NCI-H146 (cell line): ENCODE measurements around the gene SCAND1.
"Not testable (repeated sequence)": the region's sequence is repeated elsewhere in the genome, so short reads cannot be mapped to it uniquely, and the experiment has no call there.

Experiments used
- DNase-seq: peaks from one replicate; lab custom pipeline; 2025; lab: John Stamatoyannopoulos, UW

Gene SCAND1

DNA sequence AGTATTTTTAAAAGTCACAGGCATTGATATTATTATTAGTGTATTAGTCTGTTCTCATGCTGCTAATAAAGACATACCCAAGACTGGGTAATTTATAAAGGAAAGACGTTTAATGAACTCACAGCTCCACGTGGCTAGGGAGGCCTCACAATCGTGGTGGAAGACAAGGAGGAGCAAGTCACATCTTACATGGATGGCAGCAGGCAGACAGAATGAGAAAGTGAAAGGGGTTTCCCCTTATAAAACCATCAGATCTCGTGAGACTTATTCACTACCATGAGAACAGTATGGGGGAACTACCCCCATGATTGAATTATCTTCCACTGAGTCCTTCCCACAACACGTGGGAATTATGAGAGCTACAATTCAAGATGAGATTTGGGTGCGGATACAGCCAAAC lies 5.0 kb upstream of the SCAND1 start:
- DNase-seq = not testable (repeated sequence)

DNA sequence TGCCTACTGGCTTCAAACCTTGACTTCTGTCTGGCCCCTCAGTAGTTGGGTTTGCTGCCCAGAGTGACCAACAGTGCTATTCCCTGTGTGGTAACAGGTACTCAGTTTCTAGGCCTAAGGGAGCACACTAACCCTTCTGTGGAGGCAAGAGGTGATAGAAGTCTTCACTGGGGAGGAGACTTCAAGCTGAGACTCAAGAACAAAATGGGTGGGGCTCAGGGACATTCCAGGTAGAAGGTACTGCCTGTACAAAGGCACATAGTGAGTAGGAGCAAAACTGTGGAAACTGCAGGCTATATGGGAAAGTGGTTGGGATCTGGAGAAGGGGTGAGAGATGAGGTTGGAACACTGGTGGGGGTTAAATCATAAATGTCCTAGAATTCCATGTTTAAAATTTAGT lies 2.3 kb upstream of the SCAND1 start:
- DNase-seq = no peak

DNA sequence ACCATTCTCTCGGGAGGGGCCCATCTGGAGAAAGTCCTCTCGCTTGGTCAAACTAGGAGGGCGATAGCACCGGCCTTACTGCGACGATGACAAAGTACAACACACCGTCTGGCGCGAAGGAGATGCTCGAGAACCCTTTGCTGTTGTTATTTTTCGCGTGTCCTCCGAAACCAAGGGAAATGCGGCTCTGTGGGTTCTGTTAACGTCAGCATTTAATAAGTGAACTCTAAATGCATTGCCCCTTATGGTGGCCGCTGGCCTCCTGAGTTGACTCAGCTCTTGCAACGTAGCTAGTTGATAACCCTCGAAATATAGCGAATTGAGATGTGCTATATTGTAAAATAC lies 577 bp upstream of the SCAND1 start:
- no peak for DNase-seq

DNA sequence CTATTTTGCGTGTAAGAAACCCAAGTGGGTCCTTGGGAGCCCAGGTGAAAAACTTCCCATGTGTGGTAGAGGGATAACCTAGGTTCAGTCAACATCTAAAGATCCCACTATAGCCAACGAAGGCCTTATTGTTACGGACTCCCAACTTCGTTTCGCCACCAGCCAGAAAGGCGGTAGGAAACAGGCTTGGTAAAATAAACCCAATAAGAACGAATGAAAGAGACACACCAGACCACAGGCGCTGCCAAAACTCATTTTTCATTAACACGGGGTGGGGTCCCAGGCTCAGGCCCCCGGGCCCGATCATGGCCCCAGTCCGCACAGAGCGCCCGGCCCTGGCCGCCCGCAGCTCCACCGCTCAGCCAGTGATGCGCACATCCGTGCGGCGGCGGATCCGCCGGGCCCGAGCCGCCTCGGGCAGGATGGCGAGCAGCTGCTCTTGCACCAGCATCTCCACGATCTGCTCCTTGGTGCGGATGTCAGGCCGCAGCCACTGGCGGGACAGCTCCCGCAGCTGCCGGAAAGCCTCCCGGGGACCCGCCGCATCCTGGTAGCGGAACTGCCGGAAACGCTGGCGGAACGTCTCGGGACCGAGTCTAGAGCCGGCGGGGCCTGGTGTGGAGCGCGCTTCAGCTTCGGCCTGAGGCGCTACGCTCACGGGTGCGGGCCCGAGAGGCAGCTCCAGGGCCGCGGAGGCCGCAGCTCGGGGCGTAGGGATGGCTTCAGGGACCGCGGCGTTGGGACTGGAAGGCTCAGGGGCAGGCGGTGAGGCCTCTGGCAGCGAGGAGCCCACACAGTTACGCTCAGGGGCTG lies 709 bp downstream of the SCAND1 start:
- DNase-seq = peak; percentile 76

DNA sequence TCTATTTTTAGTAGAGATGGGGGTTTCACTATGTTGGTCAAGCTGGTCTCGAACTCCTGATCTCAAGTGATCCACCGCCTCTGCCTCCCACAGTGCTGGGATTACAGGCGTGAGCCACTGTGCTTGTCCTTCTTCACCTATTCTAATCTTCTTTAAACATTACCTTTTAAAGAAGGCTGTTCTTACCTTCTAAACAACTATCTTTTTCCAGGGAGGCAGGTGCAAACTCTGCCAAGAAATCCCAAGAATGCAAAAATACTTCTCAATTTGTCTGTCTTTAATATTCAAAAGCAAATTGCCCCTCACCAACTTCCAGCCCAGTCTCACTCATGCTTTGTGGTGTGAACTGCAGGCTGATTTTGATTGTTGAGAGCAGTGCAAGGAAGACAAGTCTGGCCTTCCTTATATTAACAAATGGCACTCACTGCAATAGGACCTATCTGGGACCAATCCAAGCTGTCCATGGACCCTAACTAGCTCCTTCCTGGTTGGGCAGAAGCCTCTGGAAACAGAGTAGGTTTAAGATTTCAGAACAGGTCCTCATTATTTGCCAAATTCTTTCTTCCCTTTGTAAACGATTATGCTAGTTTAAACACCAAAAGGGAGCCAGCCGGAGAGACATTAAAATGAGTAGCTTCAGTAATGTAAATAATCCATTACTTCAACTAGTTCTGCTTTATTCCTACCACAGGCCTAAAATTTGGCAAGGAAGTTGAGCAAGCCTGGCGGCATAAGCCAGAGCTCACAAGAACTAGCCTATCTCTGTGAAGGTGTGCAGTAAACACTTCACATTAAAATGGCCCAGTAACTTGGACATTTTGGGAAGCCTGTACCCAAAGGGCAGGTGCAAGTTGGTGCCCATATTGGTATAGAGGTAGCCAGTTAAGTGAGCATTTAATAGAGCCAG lies 1.6 kb downstream of the SCAND1 start:
- DNase-seq = peak; percentile 9

DNA sequence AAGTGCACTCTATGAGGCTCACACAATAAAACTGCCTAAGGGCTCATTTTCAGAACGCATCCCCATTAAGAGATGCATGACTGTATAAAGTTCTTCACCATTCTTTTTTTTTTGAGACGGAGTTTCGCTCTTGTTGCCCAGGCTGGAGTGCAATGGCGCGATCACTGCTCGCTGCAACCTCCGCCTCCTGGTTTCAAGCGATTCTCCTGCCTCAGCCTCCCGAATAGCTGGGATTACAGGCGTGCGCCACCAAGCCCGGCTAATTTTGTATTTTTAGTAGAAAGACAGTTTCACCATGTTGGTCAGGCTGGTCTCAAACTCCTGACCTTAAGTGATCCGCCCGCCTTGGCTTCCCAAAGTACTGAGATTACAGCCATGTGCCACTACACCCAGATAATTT lies 2.2 kb downstream of the SCAND1 start:
- peak; percentile 11 for DNase-seq

DNA sequence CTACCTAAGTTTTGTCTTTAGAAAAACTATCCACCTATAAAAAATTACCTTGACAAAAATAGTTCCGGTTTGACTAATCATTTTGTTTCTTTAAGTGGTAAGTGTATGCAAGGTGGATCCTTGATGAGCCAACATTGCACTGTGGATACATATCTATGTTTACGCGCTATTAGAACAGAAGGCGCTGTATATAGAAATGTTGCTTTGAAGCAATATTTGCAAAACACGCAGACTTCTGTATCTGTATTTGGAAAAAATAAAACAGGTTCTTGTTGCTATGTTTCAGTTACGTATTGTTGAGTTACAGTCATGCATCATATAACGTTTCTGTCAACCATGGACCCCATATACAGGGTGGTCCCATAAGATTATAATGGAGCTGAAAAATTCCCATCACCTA lies 4.2 kb downstream of the SCAND1 start:
- DNase-seq = no peak

DNA sequence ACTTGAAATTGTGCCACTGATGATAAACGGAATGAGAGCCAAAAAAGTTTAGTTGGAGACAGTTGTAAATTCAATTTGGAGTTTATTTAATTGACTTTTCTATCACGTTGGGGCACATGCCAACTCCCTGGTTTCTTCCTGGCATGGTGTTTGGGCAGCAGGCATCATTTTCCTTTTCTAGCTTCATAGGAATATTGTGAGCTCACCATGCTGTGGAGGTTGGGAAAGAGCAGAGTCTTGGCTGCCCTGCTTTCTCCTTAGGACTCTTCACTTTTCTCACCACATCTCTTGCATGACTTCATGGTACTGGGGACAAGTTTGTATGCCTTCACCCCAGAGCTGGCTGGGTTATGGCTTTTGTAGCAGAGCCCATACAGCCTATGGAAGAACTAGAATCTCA lies 6.4 kb downstream of the SCAND1 start:
- no peak for DNase-seq

DNA sequence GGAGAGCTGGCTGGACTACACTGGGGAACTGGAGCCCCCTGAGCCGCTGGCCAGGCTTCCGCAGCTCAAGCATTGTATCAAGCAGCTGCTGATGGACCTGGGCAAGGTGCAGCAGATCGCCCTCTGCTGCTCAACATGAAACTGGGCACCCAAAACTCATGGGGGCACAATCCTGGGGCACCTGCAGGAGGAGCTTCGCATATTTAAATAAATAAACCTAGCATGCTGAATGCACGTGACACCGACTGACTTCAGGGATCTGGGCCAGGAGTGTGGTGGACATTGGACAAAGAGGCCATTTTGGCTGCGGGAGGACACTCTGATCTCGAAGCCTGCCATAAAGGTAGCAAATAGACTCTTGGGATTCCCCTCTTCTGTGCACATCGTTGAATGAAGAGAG lies 6.8 kb downstream of the SCAND1 start:
- DNase-seq = peak; percentile 44

DNA sequence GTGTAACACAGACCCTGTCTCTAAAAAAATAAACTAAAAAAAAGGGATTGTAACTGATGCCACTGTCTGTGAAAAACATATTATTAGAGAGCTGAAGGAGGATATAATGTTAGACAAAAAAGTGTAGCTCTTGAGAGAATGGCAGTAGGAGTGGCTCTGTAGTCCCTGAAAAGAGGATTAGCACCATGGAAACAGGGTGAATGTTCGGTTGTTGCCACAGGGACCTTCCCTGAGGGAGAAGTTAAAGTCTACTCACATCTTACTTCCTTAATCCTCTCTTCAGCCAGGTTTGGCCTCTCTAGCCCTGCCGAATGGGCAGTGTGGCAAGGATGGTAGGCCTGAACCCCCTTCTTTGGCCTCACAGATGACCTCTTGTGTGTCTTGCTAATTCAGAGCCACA lies 12.1 kb downstream of the SCAND1 start:
- no peak for DNase-seq

DNA sequence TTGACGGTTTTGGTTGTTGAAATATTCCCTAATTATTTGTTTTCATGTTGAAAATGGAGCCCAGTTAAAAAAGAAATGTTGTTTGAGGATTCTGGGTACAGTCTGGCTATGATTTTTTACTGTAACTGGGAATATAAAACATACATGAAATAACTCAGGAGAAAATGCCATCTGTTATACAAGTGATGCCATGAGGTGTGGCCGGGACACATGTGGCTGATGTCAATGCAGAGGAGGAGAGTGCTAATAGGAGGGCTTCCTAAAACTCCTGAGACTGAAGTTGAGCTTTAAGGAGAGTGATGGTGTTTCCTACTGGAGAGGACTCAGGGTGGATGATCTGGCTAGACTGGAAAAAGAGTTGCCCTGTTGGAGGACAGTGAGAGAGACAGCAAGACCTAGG lies 12.7 kb downstream of the SCAND1 start:
- DNase-seq = no peak

DNA sequence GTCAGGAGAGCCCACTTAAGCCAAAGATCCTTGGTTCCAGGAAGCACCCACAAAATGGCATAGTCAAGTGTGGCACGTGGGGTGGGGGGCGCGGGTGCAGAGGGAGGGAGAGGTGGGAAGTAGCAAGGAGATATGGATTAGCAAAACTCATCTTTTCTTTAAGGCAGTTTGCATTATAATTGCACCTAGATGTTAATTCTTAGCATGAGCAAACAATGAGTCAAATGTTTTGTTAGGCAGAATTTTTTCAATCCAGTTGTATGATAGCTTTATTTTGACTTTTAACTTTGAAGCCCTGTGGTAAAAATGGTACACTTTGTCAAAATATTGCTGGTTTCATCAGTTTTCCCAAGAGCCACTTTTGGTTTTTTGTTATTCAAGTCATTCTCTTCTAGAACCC lies 15.0 kb downstream of the SCAND1 start:
- DNase-seq = no peak

DNA sequence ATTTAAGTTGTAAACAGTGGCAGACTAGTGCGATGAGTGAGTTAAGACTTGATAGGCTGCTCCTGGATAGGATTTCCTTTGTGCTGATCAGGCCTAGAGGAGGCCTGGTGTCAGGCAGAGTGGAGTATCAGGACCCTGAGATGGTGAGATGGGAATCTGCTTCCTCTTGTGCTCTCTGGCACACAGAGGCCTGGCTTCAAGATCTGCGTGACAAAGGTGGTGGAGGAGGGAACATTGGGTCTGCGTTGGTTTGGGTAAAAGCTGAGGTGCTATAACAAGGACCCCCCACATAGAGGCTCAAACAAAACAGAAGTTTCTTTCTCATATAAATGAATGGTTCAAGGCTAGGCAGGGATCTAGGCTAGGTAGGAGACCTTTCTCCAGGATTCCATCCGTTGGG lies 20.3 kb downstream of the SCAND1 start:
- no peak for DNase-seq

DNA sequence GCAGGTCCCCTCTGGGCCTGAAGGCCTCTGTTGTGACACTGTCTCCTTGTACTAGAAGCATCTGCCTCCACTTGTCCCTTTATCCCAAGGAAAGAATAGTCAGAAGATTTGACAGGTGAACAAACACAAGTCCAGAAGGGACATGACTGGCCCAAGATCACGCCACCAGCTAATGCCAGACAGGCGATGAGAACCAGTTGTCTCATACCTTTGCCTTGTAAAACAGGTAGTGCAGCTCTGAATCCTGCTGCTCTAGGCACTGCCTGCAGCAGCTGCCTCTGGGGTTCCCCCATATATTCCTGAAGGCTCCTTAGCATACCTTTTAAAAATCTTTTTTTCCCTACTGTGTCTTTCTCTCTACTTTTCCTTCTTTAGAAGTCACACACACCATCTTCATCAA lies 25.0 kb downstream of the SCAND1 start:
- no peak for DNase-seq

DNA sequence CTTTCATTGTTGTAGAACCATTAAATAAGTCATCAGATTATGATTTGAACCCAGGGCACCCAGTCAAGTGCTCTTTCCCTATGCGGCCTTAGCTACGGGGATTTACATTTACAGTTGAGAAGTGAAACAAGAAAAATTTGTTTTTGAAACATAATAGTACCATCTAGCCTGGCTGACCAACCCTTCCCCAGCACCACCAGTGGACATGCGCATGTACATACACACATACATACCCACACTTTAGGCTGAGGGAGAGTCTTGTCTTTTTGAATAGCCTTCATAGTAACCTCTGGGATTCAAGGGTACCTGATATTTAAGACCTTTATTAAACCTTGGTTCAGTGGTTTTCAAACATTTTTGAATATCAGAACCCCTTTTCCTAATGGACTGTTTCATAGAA lies 33.8 kb downstream of the SCAND1 start:
- no peak for DNase-seq

DNA sequence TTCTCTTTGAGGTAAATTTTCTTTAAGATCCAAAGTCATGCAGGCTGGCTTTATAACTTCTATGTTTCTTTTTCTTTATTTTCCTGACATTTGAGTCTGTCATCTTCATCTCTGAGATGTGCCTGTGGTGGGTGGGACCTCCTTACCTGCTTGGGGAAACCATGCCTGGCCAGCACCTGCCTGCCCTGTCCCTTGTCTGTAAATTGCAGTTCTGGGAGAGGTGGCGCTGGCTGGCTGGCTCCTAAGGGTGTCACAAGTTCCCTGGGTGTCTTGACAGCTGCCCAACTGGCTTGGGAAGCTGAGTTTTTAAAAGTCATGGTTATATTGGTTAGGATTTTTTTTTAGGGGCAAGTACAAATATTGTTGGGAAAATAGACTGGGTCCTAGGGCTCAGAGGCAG lies 36.3 kb downstream of the SCAND1 start:
- no peak for DNase-seq

DNA sequence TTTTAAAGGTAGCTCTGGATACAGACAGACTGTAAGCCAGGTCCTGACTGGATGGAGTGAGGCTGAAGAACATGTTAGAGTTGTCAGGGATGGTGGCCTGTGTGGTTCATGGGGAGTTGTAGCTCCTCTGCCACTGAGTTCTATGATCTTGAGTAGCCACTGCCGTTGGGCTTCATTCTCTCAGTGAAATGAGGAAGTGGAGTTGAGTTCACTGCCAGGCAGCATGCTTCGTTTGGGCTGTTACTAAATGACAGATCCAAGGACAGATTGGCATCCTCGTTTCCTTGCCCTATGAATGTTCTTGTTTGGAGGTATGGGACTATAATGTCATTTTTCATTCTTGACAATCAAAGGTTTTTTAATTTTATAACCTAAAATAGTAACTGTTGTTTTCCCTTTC lies 37.2 kb downstream of the SCAND1 start:
- no peak for DNase-seq

DNA sequence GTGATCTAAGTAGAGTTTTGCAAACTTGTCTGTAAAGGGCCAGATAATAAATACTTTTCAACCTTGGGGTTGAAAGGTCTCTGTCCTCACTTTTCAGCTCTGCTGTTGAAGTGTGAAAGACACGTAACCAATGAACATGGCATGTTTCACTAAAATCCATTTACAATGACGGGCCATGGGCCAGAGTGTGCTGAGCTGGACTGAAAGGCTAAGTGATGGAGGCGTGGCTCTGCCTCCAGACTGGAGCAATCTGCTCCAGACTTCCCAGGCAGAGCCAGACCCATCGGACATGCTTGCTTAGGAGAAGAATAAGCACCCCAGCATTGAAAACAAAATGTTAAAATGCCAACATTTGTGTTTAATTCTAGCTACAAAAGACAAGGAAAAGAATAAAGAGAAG lies 41.4 kb downstream of the SCAND1 start:
- no peak for DNase-seq

DNA sequence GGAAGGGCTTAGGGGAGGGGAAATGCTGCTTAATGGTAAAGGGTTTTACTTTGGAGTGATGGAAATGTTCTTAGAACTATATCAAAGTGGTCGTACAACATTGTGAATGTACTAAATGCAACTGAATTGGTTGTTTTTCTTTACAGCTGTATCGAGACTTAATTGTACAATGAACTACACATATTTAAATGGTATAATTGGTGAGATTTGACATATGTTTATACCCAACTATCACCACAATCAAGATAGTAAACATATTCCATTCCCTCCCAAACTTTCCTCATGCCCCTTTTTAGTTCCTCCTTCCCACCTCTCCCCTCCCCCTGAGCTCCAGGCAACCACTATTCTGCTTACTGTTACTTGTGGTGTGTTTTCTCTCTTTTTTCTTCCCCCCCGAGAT lies 44.0 kb downstream of the SCAND1 start:
- no peak for DNase-seq

DNA sequence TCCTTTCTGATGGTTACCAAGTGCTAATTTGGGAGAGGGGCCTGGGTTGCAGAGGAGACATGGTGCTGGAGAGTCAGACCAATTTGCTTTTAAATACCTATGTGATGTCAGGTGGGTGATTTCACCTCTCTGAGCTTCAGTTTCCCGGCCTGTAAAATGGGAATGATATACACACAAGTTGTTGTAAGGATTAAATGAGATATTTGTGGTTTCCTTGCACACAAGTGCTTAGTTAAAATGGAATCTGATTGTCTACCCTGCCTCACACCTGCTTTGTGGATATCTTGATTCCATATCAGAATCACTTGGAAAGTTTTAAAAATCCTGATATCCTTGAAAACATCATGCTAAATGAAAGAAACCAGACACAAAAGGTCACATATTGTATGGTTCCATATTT lies 44.5 kb downstream of the SCAND1 start:
- DNase-seq = no peak

DNA sequence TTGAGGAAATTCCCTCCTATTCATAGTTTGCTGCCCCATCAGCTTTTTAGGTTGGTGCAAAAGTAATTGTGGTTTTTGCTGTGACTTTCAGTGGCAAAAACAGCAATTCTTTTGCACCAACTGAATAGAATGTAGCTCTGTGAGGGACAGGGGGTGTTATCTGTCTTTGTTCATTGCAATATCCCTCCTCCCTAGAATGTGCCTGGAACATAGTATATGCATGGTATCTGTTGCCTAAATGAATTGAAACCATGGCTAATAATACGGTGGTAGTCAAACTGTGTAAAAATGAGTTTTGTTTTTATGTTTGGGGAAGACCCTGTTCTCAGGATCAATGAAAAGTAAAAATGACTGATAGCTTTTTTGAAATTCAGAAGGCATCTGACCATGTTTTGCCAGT lies 45.1 kb downstream of the SCAND1 start:
- no peak for DNase-seq

DNA sequence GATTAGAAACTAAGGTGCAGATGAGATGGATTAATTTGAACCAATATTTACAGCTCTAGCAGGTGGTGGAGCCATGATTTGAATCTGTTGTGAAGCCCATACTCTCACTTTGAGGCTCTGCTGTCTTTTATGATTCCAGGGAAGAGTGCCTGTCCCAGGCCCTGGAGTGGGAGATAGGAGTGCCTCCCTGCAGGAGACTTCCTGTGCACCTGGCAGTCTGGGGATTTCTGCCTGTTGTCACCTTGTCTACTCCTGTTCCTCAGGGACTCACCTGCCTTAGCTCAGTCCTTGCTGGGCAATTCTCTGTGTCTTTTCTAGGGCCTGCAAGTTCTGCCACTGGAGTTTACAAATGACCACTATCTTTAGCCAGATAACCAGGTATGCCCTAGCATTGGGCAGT lies 46.3 kb downstream of the SCAND1 start:
- DNase-seq = peak; percentile 93

DNA sequence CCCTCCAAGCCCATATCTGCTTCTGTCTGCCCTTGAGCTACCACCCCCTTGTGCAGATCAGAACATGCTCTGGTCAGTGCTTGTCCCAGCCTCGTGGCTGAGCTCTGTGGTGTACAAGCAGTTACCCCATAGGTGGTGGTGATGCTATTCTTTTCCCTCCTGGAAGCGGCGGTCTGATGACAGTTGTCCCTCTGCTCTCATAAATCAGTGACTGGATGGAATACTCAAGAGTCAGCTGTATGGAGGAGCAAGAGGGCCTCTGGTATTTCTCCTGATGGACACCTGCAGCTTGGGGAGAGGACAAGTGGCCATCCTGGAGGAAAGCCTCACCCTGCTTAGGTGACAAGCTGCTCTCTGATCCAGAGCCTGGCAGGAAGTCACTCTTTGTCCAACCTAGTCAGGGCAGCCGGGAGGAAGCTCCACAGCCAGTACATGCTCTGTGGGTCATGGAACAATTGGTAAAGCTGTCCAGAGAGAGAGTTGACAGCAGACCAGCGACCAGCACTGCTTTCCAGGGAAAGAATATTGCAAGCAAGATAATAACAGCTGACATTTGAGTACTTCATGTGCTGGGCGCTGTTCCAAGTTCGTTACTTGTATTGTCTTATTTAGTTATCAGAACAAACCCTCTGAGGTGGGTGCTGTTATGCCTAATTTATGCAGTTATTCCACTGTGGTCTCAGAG lies 47.1 kb downstream of the SCAND1 start:
- peak; percentile 48 for DNase-seq
